GM19463 (cell line): ENCODE data around the gene BICDL1.
A peak's percentile ranks its signal among the peaks of the same experiment; 100 is the strongest.

ENCODE experiments used
- ATAC-seq: cut with Tn5 transposase; IDR thresholded peaks from one replicate; pipeline ENCODE4 v1.9.1; 2021; ENCODE audit warnings: mild to moderate bottlenecking, moderate library complexity; ENCODE audit not compliant: unreplicated experiment

Gene BICDL1

DNA sequence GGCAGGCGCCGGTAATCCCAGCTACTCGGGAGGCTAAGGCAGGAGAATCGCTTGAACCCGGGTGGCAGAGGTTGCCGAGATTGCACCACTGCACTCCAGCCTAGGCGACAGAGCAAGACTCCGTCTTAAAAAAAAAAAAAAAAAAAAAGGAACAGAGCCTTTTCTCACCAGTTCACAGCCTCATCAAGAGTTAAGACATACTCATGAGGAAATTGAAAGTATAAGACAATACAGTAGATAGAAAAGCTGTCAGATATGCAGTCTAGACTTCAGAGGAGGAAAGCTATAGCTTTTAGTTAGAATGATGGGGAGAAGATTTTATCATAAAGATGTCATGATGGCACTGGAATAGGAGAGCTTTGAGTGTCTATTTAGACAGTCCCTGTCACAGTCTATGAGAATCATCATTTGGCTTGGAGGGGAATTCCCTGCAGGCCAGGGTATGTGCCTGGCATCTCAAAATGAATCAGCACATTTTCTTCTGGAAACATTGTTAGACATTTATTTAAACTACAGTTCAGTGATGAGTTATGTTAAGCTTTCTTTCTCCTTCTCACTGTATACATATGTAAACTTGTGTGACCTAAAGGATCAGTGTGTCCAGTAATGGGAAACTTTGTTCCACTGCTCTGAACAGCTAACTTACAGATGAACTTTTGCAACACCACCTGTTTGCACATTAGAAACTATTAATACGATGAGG is 130.4 kb downstream of the BICDL1 start:
- peak; percentile 31 for ATAC-seq

DNA sequence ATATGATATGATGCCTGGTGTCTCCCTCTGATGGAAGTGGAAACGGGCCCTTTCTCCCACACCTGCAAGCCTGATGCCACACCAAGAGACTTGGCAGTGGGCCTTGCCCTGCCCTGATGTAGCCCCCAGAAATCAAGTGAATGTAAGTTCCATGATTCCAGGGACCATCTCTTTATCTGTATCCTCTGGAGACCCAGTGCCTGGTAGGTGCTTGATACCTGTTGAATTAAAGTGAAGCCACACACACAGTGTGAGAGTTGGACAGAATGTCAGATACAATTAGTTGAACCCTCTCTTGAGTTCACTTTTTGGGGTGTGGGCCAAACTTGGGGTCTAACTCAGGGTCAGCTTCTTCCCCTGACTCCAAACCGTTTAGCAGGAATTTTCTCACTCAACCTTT is 132.3 kb downstream of the BICDL1 start:
- no peak for ATAC-seq

DNA sequence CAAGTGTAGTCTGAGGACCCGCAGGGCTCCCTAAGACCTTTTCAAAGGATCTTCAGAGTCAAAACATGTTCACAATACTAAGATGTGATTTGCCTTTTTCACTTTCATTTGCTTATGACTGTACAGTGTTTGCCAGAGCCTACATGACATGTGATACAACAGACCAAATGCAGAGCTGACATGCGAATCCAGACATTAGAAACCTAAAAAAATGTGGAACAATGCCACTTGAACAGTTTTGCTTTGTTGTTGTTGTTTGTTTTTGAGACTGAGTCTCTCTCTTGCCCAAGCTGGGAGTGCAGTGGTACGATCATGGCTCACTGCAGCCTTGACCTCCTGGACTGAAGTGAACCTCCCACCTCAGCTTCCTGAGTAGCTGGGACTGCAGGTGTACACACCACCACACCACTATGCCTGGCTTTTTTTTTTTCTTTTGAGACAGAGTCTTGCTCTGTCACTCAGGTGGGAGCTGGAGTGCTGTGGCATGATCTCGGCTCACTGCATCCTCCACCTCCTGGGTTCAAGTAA is 132.8 kb downstream of the BICDL1 start:
- peak; percentile 38 for ATAC-seq

DNA sequence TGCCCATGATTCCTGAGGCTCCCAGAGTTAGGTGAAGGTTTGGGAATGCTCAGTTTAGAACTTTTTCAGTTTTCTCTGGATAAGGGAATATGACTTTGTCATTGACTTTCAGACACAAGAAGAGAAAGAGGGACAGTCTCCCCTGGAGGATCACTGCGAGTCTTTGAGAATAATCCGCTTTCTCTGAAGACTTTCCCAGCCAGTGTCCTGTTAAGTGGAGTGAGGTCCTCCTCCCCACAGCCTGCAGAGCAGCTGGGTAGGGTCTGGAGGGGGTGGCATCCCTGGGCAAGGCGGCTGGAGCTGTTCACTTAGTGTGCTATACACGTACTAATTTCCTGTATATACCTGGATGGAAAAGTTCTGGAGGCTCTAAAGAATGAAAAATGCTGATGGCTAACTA is 136.0 kb downstream of the BICDL1 start:
- ATAC-seq, result no peak

DNA sequence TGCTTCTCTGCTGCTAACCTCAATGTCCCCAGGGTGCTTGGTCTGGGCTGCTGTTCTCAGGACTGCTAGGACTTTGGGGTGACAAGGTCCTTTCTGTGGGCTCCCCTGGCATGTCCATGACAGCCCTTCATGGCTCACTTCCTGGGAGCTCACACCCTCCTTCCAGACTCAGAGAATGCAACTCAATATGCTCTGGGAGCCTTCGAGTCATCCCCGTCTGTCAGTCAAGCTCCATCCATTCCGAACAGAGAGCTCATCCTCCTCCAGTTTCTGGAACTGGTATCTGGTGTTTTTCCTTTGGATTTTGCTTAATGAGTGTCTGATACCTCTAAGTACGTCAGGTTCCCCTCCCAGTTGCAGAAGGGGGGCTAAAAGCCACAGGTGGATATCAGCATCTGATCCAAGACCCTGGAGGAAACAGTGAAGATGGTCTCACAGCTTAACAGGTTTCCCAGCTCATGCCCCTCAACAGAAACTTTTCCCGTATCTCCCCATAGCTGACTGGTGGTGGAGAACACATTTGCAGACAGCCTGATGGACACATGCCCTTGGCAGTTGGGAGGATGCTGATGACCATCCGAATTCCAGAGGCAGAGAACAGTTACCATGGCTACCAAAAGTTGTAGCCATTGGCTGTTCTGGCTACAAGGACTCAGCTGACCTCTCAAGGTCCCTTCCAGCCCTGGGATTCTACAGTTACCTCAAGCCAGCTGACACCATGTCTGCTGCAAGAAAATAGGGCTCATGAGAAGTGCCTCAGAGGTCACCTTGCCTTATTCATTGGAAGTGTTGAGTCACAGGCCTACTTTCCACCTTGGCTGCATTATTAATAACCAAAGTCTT is 137.0 kb downstream of the BICDL1 start:
- no peak for ATAC-seq

DNA sequence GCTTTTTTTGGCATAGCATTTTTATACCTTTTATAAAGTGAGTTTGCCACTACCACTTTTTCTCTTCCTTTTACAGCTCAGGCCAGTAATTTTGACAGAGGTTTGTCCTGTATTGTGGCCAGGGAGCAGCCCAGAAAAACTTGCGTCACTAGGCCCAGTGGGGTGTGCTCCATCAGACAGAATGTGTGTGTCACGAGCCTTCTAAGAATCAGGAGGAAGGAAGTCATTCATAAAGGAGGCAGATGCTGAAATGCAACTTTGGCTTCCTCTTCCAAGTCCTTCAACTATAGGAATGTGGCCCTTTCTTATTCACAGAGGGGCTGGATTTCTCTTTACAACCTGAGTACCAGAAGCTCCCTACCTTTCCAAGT is 137.6 kb downstream of the BICDL1 start:
- ATAC-seq, result no peak

DNA sequence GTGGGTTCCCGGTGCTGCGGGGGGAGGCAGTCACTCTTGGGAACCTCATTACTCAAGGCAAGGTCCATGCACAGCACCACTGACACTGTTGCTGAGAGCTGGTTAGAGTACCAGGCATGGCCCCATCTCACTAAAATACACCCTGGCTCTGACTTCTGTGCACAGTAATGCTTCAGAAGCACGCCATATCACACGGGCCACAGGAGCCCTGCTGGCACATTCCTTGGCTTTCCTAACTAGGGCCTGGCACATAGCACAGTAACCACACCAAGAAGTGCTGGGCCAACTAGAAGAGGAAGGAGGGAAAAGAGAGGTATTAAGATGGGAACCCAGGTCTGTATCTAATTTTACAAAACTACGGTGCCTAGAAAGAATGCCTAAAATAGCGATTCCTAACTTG is 141.0 kb downstream of the BICDL1 start:
- ATAC-seq, result no peak

DNA sequence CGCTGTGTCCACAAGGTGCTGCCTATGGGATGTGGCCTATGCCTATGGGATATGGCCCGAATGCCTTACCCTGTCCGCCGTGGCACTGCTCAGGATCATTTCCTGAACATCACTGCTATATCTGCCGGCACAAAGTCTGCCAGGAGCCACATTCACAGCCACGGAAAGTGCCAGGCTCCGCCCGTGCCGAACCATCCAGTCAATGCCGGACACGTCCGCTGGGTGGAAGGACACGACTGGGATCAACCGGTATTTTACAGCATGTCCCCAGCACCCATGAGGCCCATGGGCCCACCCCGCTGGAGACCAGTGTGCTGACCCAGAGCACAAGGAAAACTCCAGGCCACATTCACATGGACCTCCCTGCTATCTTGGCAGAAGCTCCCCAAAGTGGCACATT is 142.1 kb downstream of the BICDL1 start:
- no peak for ATAC-seq

DNA sequence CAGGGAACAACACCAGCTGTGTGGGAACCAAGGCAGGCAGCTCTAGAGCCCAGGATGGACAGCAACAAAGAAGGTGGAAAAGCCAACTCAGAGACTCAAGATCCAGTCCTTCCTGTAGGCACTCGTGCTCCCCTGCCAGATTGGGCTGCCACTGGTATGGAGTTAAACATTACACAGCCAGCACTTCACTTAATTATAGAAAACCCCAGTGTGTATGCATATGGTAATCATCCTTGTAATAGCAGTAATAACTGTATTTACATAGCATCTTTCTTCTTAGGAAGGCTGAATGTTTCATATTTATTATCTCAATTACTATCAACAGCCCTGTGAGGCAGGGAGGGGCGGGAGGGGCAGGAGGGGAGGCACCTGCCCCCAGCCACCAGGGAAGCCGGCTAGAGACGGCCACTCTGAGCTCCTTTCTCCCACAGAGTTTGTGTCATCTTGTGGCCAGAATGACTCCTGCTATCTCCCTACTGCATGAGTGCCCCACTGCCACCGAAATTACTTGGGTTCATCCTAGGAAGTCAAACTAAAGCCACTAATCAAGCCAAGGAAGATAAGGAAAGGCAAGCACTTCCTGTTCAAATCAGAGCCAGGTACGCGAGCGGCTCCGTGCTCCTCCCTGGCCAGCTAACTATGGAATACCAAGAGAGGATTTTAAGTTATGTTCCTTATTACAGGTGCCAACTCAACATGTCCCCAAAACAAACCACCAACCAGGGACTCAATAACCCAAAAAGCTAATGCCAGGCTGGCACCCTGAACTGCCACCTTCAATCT is 143.2 kb downstream of the BICDL1 start:
- no peak for ATAC-seq

DNA sequence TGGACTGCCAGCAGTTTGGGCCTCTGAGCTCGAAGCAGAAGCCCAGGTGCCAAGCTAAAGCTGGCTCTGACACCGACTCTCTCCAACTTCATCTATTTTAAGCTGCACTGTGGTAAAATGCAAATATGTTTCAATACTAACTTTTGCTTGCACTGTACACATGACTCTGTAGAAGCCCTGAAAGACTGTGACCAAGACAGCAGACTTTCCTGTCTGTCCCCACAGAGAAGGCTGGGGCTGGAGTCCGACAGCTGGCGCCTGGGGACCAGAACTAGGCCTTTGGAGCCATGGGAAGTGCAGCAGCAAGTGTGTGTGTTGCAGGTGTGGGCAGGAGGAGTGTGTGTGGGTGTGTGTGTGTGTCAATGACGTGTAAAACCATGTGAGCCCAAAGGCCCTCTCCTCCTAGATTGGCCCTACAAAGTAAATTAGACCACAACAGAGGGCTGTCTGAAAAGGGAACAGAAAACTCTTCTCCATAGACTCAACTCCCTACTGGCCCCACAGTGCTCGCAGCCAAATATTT is 143.9 kb downstream of the BICDL1 start:
- peak; percentile 87 for ATAC-seq

DNA sequence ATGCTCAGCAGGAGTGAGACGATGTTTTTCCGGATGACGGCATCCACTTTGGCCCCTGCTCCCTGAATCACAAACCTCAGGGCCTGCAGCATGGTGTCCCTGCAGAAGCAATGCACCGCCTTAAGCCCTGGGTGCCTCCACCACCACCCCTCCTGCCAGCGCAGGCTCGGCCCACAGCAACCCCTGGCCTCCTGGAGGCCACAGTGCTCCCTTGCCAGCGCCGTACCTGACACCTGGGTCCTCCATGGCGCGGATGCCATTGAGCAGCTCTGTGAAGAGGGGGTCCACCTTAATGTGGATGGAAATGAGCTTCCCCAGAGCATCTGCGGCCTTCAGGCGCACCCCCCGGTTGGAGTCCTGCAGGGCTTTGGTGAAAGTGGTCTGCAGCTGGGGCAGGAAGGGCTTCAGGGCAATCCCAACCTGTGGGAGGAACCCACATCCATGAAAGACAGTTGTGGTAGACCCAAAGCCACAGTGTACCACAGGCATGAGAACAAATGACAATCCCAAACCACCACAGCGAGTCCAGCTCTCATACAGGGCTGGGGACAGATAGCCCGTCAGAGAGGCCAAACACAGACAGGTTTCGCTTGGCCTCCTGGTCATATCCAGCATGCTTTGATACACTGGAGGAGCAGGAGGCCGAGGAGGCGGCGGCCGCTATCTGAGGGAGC is 145.4 kb downstream of the BICDL1 start:
- ATAC-seq, result no peak

DNA sequence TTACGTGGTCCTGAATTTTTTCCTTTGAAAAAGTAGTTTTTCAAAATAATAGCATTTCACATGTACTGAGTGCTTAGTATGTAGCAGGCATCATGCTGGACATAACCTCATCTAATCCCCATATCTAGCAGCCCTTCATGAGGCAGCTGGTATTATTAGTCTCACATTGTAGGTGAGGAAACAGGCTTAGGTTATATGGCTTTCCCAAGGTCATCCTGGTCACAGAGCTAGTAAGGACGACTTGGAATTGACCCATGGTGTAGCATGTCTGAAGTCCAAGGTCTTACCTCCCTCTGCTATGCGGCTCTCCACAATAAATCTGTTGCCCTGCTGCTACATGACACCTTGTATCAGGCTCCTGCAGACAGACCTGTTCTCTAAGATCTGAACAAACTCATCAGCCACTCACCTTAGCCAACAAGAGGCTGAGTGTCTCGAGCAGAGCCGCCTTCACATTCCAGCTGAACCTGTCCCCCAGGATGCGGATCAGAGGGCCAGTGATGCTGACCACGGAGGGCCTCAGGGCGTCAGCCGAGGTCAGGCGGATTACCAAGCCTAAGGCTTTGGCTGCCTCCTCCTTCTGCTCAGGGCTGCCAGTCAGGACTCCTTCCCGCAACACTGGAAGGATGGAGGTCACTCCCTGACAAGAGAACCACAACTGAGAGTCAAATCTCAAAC is 147.2 kb downstream of the BICDL1 start:
- ATAC-seq, result no peak

DNA sequence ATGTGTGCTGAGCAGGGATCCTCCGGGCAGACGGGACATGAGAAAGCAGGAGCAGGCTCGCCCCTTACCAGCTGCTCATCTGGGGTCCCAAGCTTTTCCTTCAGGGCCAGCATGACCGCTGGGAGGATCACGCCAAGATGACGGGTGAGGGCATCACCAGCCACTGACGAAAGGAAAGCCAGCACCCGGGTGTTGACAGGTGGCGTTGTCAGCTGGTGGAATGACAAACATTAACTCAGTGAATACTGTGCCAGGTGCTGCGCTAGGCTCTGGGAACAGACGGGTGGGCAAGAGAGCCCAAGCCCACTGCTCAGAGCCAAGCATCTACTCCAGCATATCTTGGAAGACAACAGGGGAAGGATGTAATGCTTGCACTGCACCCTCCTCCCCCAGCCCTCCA is 148.8 kb downstream of the BICDL1 start:
- ATAC-seq, result no peak

DNA sequence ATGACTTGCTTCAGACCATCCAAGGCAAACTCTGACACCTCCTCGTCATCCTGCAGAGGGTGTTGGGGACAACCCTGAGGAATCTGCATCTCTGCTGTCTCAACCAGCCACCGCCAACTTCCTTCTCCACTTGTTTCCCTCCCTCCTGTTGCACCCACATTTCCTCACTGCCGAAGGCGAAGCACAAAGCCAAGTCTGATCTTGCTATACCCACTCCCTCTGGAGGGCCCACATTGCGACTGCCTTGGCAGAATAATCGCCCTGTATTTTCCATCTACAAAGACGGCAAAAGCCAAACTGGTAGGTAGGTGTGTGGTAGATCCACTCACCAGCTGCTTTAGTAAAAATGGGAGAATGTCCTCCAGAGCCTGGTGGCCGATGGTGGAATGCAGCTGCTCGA is 149.3 kb downstream of the BICDL1 start:
- ATAC-seq, result no peak

DNA sequence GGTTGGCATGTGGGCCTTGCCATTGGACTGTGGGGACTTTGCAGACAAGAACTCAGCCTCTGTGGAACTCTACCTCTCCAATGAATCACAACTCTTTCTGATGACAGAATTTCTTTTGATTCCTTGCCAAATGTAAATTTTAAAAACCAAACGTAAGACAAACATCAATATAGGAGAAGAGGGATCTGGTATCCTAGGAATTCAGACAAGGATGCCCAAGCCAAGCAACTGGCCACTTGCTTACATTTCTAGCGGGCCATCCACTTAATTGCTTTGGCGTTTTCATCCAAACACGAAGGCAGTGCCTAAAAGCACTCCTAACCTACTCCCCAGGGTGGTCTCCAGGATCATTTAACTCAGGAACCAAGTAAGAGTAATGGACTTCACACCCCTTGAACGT is 150.9 kb downstream of the BICDL1 start:
- no peak for ATAC-seq

DNA sequence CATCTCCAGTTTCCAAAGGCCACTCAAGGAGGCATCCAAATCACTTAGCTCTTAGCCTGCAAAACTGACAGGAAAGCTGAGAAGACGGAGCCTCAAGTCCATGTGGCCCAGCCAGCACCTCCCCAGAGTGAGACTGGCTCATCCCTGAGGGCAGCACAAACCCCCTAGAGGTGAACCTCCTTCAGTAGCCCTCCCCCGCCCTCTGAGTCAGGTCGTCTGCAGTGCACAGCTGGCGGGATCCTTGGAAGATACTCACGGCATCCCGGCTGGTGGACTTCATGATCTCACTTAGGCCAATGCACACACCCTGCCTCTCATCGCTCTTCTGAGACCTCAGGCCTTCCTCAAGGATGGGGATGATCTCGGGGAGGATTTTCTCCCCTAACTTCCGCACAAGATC is 151.6 kb downstream of the BICDL1 start:
- ATAC-seq, result no peak

DNA sequence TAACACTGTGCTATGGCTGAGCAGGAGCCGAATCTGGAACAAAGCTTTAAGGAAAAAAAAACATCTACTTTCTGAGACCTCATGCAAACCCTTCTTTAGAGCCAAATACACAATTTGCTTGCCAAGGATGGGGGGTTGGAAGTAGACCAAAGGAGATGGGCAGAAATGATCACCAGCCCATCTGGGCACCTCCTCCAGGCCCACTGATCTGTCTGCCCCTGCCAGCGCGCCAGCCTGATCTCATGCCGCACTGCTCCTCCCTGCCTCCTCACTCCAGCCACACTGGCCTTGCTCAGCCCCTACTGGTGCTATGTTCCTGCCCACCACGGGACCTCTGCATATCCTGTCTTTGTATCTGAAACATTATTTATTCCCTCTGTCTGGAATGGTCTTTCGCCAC is 152.3 kb downstream of the BICDL1 start:
- no peak for ATAC-seq

DNA sequence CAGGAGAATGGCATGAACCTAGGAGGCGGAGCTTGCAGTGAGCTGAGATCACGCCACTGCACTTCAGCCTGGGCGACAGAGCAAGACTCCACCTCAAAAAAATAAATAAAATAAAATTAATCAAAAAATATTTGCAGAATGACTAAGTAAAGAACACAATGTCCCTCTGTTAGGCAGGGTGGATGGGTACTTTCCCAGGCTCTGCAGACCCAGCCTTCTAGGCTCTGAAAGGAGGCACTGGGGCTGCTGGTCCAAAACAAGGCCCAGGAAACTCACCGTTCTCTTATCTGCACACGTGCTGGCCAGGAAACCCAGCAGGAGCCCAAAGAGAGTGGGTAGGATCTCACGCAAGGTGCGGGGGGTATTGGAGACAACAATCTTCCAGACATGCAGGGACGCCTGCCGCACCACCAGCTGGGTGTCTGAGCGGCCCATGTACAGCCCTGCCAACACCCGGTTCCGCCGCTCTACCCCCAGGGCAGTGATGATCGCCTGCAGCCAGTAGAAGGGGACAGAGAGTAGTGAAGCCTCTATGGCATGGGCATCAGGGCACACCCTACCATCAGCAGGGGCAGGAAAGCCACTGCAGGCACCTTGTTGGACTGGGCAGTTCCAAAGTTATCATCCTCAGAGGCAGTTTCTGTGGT is 153.3 kb downstream of the BICDL1 start:
- no peak for ATAC-seq
